ENCODE results near the gene FAM81B.

The FAM81B gene

DNA sequence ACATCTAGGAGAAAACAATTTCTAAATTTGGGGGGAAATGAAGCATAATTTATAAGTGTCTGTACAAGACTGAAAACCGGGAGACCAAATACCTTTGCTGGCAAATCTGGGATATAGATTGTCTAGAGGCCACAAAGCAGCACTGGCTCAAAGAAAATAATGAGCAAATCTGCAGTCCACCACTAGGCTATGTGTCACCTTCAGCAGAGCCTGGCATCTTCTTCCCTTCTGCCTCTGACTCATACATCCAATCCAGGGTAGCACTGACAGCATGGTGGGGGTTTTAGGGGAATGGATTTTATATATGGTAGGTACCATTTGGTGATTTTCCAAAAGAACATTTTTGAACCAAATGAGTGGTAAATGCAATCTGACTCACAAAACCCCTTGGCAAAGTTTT lies 12.8 kb downstream of the FAM81B start:
- no peak for DNase-seq (ENCODE audit: low read depth)
- no peak overlapping the region for H3K4me3 ChIP-seq (ENCODE audit: low read depth, low read length)
- TF ChIP-seq, protein P1, sequence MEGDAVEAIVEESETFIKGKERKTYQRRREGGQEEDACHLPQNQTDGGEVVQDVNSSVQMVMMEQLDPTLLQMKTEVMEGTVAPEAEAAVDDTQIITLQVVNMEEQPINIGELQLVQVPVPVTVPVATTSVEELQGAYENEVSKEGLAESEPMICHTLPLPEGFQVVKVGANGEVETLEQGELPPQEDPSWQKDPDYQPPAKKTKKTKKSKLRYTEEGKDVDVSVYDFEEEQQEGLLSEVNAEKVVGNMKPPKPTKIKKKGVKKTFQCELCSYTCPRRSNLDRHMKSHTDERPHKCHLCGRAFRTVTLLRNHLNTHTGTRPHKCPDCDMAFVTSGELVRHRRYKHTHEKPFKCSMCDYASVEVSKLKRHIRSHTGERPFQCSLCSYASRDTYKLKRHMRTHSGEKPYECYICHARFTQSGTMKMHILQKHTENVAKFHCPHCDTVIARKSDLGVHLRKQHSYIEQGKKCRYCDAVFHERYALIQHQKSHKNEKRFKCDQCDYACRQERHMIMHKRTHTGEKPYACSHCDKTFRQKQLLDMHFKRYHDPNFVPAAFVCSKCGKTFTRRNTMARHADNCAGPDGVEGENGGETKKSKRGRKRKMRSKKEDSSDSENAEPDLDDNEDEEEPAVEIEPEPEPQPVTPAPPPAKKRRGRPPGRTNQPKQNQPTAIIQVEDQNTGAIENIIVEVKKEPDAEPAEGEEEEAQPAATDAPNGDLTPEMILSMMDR (IDR thresholded peaks at IDR 0.05; ENCODE audit: low read depth, low read length, missing control alignments): no peak

DNA sequence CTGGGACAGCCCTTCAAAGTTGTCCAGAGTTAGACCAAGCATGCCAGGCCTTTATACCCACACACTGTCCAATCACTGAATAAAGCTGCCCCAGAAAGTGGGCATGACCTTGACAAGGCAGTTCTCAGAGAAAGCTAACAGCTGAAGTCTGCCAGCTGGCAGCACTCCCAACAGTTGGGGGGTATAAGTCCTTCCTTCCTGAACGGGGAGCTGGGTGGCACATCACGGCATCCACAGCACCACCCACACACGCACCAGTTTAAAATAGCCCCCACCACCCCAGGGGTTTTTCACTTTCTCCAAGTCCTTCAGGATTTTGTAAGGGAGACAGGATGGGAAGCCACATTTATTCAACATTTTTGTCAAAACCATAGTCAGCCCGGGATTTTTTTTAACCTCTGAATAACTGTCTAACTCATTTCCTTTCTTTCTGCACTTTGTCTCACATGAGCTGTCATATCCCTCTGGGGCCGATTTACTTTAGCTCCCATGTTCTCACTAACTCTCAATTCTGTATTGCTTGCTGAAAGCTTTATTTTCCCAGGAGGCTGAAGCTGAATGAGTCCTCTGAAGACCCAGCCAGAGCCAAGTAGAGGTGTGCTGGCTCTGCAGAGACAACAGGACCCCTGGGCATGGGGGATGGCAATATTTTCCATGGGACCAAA lies 15.4 kb downstream of the FAM81B start:
- TF ChIP-seq, protein P1 (IDR thresholded peaks at IDR 0.05; ENCODE audit: low read depth, low read length, missing control alignments): no peak
- no peak for DNase-seq (ENCODE audit: low read depth)

DNA sequence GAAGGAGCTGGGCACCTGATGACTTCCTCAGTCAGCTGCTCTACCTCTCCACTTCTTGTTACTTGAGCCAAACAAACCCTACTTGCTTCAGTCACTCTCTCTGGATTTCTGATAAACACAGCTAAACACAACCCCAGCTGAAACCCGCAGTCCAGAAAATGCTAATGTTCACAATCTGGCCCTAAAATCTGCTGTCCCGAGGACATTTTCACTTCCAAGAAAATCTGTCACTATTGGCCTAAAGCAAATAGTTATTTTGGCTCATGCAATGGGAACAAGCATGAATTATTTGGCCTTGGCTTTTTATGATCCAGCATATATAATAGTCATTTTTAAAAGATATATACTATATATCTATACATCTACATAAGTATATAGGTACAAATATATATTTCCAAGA lies 19.1 kb downstream of the FAM81B start:
- no peak overlapping the region for H3K4me3 ChIP-seq (ENCODE audit: low read depth, low read length)
- TF ChIP-seq, protein P1 (IDR thresholded peaks at IDR 0.05; ENCODE audit: low read depth, low read length, missing control alignments): no peak
- no peak for DNase-seq (ENCODE audit: low read depth)

More for the DNA sequence above, 15.4 kb downstream of the FAM81B start:
- H3K4me3 ChIP-seq (ENCODE audit: low read depth, low read length): no peak overlapping the region

DNA sequence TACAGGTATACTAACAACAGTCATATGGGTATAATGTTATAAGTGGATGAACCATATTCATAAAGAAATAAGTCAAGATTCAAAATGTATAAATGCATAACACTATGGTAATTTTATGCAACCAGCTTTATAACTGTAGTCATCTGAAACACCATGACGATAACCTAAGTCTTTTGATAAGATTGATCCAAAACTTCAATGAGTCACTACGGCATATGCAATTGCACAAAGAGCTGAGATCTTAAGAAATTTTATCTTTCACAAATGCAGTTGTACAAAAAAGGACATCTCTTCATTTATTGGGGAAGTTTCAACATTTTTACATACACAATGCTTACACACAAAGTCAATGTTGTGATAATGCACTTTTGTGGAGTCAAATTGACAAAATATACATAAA lies 20.3 kb downstream of the FAM81B start:
- TF ChIP-seq, protein P1 (IDR thresholded peaks at IDR 0.05; ENCODE audit: low read depth, low read length, missing control alignments): no peak
- no peak for DNase-seq (ENCODE audit: low read depth)
- no peak overlapping the region for H3K4me3 ChIP-seq (ENCODE audit: low read depth, low read length)

DNA sequence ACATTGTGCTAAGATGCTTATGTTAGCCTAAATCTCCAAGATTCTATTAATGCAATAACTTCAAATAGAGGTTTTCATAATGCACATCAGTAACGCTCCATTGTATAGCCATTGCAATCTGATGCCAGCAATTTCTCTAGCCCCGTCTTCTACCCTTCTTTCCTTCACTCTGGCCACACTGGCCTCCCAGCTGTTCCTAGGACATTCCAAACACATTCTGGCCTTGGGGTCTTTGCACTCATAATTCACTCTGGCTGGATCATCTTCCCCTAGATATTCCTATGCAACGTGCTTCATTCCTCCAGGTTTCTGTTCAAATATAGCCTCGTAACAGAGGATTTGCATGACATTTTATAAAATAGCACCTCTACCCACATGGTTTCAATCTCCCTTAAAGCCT lies 23.3 kb downstream of the FAM81B start:
- TF ChIP-seq, protein P1 (IDR thresholded peaks at IDR 0.05; ENCODE audit: low read depth, low read length, missing control alignments): no peak
- no peak overlapping the region for H3K4me3 ChIP-seq (ENCODE audit: low read depth, low read length)
- no peak for DNase-seq (ENCODE audit: low read depth)

DNA sequence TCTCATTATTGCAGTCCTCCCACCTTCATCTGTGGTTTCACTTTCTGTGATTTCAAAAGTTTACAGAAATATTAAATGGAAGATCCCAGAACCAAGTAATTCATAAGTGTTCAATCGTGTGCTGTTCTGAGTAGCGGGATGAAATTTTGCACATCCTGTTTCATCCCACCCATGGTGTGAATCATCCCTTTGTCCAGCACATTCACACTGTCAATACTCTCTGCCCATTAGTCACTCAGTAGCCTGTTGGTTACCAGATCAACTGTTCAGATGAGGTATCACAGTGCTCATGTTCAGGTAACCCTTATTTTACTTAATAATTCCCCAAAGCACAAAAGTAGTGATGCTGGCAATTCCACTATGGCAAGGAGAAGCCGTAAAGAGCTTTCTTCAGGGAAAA lies 26.8 kb downstream of the FAM81B start:
- TF ChIP-seq, protein P1 (IDR thresholded peaks at IDR 0.05; ENCODE audit: low read depth, low read length, missing control alignments): no peak
- DNase-seq (ENCODE audit: low read depth): no peak
- no peak overlapping the region for H3K4me3 ChIP-seq (ENCODE audit: low read depth, low read length)

DNA sequence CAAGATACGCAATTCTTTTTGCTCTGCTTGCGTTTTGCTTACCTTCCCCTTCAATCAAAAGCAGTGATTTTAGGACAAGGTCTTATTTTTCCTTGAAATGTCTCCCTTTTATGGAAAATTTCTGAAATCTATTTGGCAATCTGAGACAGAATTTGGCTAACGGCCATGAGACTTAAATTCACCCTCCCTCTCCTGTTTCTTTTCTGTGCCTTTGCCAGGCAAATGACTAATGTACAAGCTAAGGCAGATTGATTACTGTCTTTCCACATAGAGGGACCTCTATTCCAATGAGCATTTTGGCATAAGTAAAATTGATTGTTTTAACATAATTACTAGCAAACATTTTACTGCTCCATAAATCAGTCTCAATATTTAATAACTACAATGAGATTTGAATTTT lies 31.7 kb downstream of the FAM81B start:
- TF ChIP-seq, protein P1 (IDR thresholded peaks at IDR 0.05; ENCODE audit: low read depth, low read length, missing control alignments): no peak
- DNase-seq (ENCODE audit: low read depth): no peak
- H3K4me3 ChIP-seq (ENCODE audit: low read depth, low read length): no peak overlapping the region
